22Rv1 (cell line): ENCODE results near the gene VWC2.

ENCODE experiments used
- ZFX ChIP-seq: fragments of 450-650 bp; IDR thresholded peaks from 2 replicates; pipeline ENCODE4 v1.6.1; 2017; ENCODE audit warnings: antibody characterized with exemption, borderline replicate concordance
- TF ChIP-seq, protein P1 (sequence below): fragments of 450-650 bp; IDR thresholded peaks from 2 replicates; pipeline ENCODE4 v1.5.1; 2017; ENCODE audit warnings: mild to moderate bottlenecking

DNA sequence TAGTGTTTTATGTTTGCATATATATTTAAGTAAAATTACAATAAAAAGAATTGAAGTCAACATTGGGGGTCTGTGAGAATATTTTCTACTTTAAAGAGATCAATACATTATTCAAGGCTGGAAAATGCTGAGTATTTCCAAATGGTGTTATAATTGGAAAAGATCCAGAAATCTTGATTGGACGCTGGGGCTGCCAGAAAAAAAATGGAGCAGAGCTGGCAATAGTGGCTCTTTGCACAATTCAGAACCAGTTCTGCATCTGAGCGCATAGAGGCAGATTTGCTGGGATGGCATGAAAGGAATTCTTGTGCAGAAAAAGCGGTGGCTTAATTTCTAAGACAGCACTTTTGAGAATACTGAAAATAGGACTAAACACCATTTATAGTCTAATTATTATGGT lies 10.8 kb upstream of the VWC2 start:
- TF ChIP-seq, protein P1, sequence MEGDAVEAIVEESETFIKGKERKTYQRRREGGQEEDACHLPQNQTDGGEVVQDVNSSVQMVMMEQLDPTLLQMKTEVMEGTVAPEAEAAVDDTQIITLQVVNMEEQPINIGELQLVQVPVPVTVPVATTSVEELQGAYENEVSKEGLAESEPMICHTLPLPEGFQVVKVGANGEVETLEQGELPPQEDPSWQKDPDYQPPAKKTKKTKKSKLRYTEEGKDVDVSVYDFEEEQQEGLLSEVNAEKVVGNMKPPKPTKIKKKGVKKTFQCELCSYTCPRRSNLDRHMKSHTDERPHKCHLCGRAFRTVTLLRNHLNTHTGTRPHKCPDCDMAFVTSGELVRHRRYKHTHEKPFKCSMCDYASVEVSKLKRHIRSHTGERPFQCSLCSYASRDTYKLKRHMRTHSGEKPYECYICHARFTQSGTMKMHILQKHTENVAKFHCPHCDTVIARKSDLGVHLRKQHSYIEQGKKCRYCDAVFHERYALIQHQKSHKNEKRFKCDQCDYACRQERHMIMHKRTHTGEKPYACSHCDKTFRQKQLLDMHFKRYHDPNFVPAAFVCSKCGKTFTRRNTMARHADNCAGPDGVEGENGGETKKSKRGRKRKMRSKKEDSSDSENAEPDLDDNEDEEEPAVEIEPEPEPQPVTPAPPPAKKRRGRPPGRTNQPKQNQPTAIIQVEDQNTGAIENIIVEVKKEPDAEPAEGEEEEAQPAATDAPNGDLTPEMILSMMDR, result no peak
- TF ChIP-seq ZFX, result no peak
